Measurements from ENCODE around the gene FMO4.

DNA sequence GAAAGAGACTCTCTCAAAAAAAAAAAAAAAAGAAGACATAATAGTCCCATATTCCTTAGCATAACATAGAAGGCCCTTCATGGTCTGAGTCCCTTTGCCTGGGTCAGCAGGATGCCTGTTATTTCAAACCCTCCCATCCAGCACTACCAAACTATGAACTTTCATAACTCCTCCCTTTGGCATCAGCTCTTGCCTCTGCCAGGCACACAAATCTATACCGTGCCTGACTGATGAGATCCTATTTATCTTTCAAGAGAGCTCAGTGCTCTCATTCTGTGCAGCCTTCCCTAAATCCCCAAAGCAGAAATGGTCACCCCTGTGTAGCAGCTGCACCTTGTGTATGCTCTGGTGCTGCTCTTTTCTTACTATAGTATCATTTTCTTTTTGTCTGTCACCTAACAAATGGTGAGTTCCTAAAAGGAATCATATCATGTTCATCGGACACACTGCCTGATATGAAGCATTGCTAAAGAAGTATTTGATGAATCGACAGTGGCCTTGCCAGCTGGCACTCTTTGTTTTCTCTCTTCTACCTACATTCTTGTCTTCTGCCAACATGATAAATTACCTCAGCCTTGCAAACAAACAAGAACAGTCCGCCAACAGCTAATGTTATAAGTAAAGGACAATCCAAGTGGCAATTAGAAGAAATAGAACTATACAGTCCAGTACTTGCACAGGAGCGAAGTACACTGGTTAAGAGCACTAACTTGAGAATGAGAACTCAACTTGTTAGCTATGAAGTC is 29.9 kb downstream of the FMO4 start:
- TF ChIP-seq, protein P1, sequence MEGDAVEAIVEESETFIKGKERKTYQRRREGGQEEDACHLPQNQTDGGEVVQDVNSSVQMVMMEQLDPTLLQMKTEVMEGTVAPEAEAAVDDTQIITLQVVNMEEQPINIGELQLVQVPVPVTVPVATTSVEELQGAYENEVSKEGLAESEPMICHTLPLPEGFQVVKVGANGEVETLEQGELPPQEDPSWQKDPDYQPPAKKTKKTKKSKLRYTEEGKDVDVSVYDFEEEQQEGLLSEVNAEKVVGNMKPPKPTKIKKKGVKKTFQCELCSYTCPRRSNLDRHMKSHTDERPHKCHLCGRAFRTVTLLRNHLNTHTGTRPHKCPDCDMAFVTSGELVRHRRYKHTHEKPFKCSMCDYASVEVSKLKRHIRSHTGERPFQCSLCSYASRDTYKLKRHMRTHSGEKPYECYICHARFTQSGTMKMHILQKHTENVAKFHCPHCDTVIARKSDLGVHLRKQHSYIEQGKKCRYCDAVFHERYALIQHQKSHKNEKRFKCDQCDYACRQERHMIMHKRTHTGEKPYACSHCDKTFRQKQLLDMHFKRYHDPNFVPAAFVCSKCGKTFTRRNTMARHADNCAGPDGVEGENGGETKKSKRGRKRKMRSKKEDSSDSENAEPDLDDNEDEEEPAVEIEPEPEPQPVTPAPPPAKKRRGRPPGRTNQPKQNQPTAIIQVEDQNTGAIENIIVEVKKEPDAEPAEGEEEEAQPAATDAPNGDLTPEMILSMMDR (IDR thresholded peaks at IDR 0.05) = no peak
- TF ChIP-seq ZFX (IDR thresholded peaks at IDR 0.05; ENCODE audit: borderline replicate concordance) = no peak
